Esophagus squamous epithelium (tissue), 5 donors: Measurements from ENCODE around the gene DEXI. TPM values are rescaled to one million over a fixed set of nuclear protein-coding genes. Genes with fewer than 3 reads are reported as not detected.
A peak's percentile ranks its signal among the peaks of the same experiment; 100 is the strongest.

ENCODE experiments used
- DNase-seq: peaks from one replicate; lab custom pipeline; 2025; lab: John Stamatoyannopoulos, UW
- H3K27ac ChIP-seq, 4 donors: fragments of 200-600 bp; sonication (generic); one replicate each; pipeline ENCODE4 v1.5.1; 2016 to 2019; ENCODE audit warnings: mild to moderate bottlenecking in 1 of 4
- H3K27me3 ChIP-seq, 4 donors: fragments of 200-600 bp; sonication (generic); 1 replicate in 3 of 4; 2 replicates in 1 of 4; pipeline versions ENCODE4 v1.5.1 to v1.6.0; 2017 to 2021; ENCODE audit warnings: antibody characterized with exemption in 1 of 4
- H3K36me3 ChIP-seq, 3 donors: fragments of 200-600 bp; sonication (generic); one replicate each; pipeline ENCODE4 v1.5.1; 2016 to 2019
- H3K4me1 ChIP-seq, 3 donors: fragments of 200-600 bp; sonication (generic); one replicate each; pipeline ENCODE4 v1.5.1; 2017 to 2019
- H3K4me3 ChIP-seq, 4 donors: fragments of 200-600 bp; sonication (generic); 1 replicate in 3 of 4; 2 replicates in 1 of 4; pipeline ENCODE4 v1.5.1; 2016 to 2019; ENCODE audit warnings: mild to moderate bottlenecking in 2 of 4, moderate library complexity in 1 of 4
- H3K9me3 ChIP-seq, 3 donors: fragments of 200-600 bp; sonication (generic); one replicate each; pipeline ENCODE4 v1.5.1; 2016 to 2019
- POLR2A ChIP-seq, 4 donors: fragments of 450-650 bp; IDR thresholded peaks; one replicate each; pipeline ENCODE4 v1.6.1; 2017; ENCODE audit warnings: antibody characterized with exemption in 4 of 4, mild to moderate bottlenecking in 4 of 4, moderate library complexity in 3 of 4
- WGBS, 2 donors: methylation state at CpG; one replicate each; pipeline ENCODE4 v1.1.5; 2018; 5-methylcytosine and 5-hydroxymethylcytosine counted together
- intact Hi-C: fragments of 100-400 bp; cut with DNase I; formaldehyde crosslinking; loops from one replicate; pipeline ENCODE4 v1.15.0; 2022
- total RNA-seq, 4 donors: library from RNA; depleted of rRNA; stranded (reverse); fragments of >200 nt; gene quantifications; one replicate each; pipeline ENCODE4 v1.1.0, GENCODE V29; 2016
- TF ChIP-seq, protein P1 (sequence below), 6 experiments: fragments of 450-650 bp in 4 of 6; fragments of 200-600 bp in 2 of 6; sonication (generic) in 2 of 6; IDR thresholded peaks; one replicate each; pipeline ENCODE4 v1.5.1; 2016 to 2019; ENCODE audit warnings: antibody characterized with exemption in 6 of 6, mild to moderate bottlenecking in 4 of 6, moderate library complexity in 4 of 6
- donor health status: DM: yes; HTN: yes; CAD: no.

The DEXI gene
- total RNA-seq, 4 donors from 2014 or later: 22.6 to 60.1 (median 28.4) TPM

DNA sequence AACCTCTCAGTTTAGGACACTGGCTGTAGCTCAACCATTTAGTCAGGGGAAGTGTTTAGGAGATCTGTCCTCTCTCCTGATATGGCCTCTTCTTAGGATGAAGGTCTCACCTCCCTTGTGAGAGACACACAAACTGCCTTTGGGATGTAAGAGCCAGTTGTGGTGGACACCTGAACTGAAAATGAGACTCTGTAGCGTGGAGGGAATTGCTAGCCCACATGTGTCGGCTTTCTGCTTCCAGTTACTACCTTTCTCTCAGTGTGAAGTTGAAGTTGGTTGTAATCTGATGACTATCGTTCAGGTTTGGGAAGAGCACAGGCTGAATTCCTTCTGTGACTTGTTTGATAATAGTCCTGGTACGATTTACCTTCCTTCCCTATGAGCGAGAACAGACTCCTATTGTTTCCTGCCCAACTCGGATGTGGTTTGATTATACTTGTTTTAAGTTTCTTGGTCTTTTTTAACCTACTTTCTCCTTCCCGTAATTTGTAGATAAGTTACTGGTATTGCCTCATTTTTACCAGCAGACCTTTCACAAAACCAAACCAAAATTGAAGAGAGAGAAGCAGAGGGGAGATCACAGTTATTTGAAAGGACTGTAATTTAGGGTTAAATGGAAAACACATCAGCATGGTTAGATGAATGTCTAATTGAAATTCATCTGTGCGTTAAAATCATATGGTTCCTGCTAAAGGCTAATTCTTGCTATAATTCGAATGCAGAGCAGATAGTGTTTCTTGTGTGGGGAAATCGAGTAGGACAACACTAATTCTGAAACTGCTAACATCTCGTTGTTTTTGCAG, 45.3 kb upstream of the DEXI start:
- DNase-seq: no peak
- TF ChIP-seq, protein P1, sequence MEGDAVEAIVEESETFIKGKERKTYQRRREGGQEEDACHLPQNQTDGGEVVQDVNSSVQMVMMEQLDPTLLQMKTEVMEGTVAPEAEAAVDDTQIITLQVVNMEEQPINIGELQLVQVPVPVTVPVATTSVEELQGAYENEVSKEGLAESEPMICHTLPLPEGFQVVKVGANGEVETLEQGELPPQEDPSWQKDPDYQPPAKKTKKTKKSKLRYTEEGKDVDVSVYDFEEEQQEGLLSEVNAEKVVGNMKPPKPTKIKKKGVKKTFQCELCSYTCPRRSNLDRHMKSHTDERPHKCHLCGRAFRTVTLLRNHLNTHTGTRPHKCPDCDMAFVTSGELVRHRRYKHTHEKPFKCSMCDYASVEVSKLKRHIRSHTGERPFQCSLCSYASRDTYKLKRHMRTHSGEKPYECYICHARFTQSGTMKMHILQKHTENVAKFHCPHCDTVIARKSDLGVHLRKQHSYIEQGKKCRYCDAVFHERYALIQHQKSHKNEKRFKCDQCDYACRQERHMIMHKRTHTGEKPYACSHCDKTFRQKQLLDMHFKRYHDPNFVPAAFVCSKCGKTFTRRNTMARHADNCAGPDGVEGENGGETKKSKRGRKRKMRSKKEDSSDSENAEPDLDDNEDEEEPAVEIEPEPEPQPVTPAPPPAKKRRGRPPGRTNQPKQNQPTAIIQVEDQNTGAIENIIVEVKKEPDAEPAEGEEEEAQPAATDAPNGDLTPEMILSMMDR (IDR thresholded peaks at IDR 0.05): no peak
- no peak for TF ChIP-seq POLR2A (IDR thresholded peaks at IDR 0.05)
- Histone ChIP-seq H3K27ac (no peak overlapping the region), H3K4me3 (no peak overlapping the region), H3K9me3 (no peaks in the 10 kb centered on the region), H3K4me1 (peaks cover 2 to 32% (median 10%) of the 10 kb centered on the region in 3 donors), H3K36me3 (peaks cover 0 to 63% (median 10%) of the 10 kb centered on the region in 3 donors), H3K27me3 (no peaks in the 10 kb centered on the region)
- intact Hi-C loops: no loop called here
- WGBS, 2 donors: 71% methylated on average over 11 of the region's 11 CpGs

DNA sequence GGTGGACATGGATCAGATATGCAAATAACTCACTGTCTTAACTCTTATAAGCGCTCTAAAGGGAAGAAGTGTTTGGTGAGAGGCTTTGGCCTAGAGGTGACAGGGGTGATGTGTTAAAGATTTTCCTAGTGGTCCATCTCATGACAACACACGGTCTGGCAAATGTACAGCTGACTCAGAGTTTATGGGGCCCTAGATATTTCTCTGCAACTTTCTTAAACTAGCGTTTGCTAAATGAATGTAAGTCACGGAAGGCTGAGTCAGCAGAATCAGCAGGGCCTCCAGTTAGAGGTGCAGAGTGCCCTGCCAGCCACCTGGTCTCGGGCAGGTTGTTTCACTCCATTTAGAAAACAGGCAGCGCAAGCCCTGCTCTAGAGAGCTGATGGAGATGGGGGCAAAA, 42.2 kb upstream of the DEXI start:
- no peak for TF ChIP-seq POLR2A (IDR thresholded peaks at IDR 0.05)
- Histone ChIP-seq H3K4me3 (no peak overlapping the region), H3K27me3 (no peaks in the 10 kb centered on the region), H3K9me3 (no peaks in the 10 kb centered on the region), H3K36me3 (peaks cover 0 to 53% (median 10%) of the 10 kb centered on the region in 3 donors), H3K27ac (no peak overlapping the region), H3K4me1 (peaks cover 7 to 45% (median 20%) of the 10 kb centered on the region in 3 donors)
- 83 to 84% methylated on average over 5 to 6 of the region's 6 CpGs for WGBS, 2 donors
- intact Hi-C loops: no loop called here
- DNase-seq: no peak

DNA sequence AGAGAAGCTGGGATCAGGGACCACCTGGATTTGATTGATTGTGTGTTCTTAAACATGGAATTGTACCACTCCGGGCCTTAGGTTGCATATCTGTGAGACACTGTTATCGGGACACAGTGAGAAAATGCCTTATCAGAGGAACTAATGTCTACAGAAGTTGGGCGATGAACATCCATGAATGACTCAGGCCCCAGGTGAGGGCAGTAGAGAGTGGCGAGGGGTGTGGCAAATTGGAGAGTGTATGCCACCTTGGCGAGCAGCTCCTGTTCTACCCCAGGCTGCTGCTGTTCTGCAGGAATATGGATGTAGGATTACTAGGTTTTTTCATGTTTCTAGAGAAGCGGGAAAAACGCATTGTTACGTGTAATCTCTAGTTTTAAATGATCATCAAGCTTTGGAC, 40.9 kb upstream of the DEXI start:
- 74 to 78% methylated on average over 8 of the region's 8 CpGs for WGBS, 2 donors
- no peak for DNase-seq
- Histone ChIP-seq H3K27me3 (no peaks in the 10 kb centered on the region), H3K9me3 (no peaks in the 10 kb centered on the region), H3K4me1 (peaks cover 7 to 50% (median 21%) of the 10 kb centered on the region in 3 donors), H3K27ac (peak overlapping the region in 1 of 4 donors; percentile 81), H3K36me3 (peaks cover 0 to 53% (median 3%) of the 10 kb centered on the region in 3 donors), H3K4me3 (no peak overlapping the region)
- intact Hi-C loops: no loop called here
- TF ChIP-seq POLR2A (IDR thresholded peaks at IDR 0.05): no peak
- TF ChIP-seq, protein P1 (IDR thresholded peaks at IDR 0.05): peak in 1 of 6 experiments; percentile 25

GRCh38 chr16:10982465-10983150, 40.3 kb upstream of the DEXI start:
- H3K4me3 ChIP-seq: no peak overlapping the region
- H3K27ac ChIP-seq: peak overlapping the region; percentile 15 to 81 (median 69)
- H3K4me1 ChIP-seq: peaks cover 7 to 50% (median 21%) of the 10 kb centered on the region in 3 donors
- no peak for DNase-seq
- no peak for TF ChIP-seq POLR2A (IDR thresholded peaks at IDR 0.05)
- TF ChIP-seq, protein P1 (IDR thresholded peaks at IDR 0.05): no peak
- 52 to 59% methylated on average over 15 of the region's 15 CpGs for WGBS, 2 donors
- no peaks in the 10 kb centered on the region for H3K27me3 ChIP-seq
- peaks cover 0 to 54% (median 0%) of the 10 kb centered on the region in 3 donors for H3K36me3 ChIP-seq
- H3K9me3 ChIP-seq: no peaks in the 10 kb centered on the region
- intact Hi-C loops: no loop called here

GRCh38 chr16:10981697-10982216, 39.5 kb upstream of the DEXI start:
- Histone ChIP-seq H3K4me1 (peaks cover 7 to 50% (median 21%) of the 10 kb centered on the region in 3 donors), H3K27me3 (no peaks in the 10 kb centered on the region), H3K9me3 (no peaks in the 10 kb centered on the region), H3K27ac (peak overlapping the region in 3 of 4 donors; percentile 62 to 81 (median 76)), H3K4me3 (no peak overlapping the region), H3K36me3 (peaks cover 0 to 54% (median 0%) of the 10 kb centered on the region in 3 donors)
- intact Hi-C loops: no loop called here
- WGBS, 2 donors: 43 to 60% methylated on average over 4 of the region's 4 CpGs
- DNase-seq: no peak
- TF ChIP-seq POLR2A (IDR thresholded peaks at IDR 0.05): no peak
- TF ChIP-seq, protein P1 (IDR thresholded peaks at IDR 0.05): peak in 4 of 6 experiments; percentile 17 to 49 (median 31)
